Suppressor macrophage treated with lipopolysaccharide for 4 hours (primary cell): ENCODE data around the gene TMEM235.
A peak's percentile ranks its signal among the peaks of the same experiment; 100 is the strongest.
"Not testable (repeated sequence)": the region's sequence is repeated elsewhere in the genome, so short reads cannot be mapped to it uniquely, and the experiment has no call there.

Source experiments
- DNase-seq: peaks from one replicate; pipeline ENCODE4 v3.0.0-alpha.2; 2020

TMEM235 gene

GRCh38 chr17:78219396-78220150, 11.9 kb upstream of the TMEM235 start:
- DNase-seq, result no peak

- DNase-seq, result no peak
Measured at GRCh38 chr17:78223061-78223460, 8.4 kb upstream of the TMEM235 start.

- DNase-seq, result no peak
Measured at GRCh38 chr17:78223765-78224164, 7.7 kb upstream of the TMEM235 start.

GRCh38 chr17:78224231-78225087, 7.0 kb upstream of the TMEM235 start:
- DNase-seq, result no peak

- DNase-seq, result no peak
Measured at GRCh38 chr17:78225088-78225865, 6.2 kb upstream of the TMEM235 start.

GRCh38 chr17:78226055-78226758, 5.2 kb upstream of the TMEM235 start:
- DNase-seq, result no peak

GRCh38 chr17:78226759-78227454, 4.5 kb upstream of the TMEM235 start:
- DNase-seq, result peak; percentile 85

GRCh38 chr17:78227455-78227916, 3.9 kb upstream of the TMEM235 start:
- DNase-seq, result peak; percentile 86

GRCh38 chr17:78228176-78228575, 3.3 kb upstream of the TMEM235 start:
- DNase-seq, result peak; percentile 30

GRCh38 chr17:78230252-78230962, 1.0 kb upstream of the TMEM235 start:
- no peak for DNase-seq

- DNase-seq, result peak; percentile 37
Measured at GRCh38 chr17:78231991-78232858, 794 bp downstream of the TMEM235 start.

- DNase-seq, result no peak
Measured at GRCh38 chr17:78232859-78233173, 1.4 kb downstream of the TMEM235 start.

GRCh38 chr17:78233678-78234077, 2.2 kb downstream of the TMEM235 start:
- no peak for DNase-seq

- no peak for DNase-seq
Measured at GRCh38 chr17:78234261-78234865, 2.9 kb downstream of the TMEM235 start.

GRCh38 chr17:78235022-78235421, 3.6 kb downstream of the TMEM235 start:
- DNase-seq, result not testable (repeated sequence)

GRCh38 chr17:78235885-78236284, 4.5 kb downstream of the TMEM235 start:
- DNase-seq, result no peak

GRCh38 chr17:78236362-78237127, 5.1 kb downstream of the TMEM235 start:
- DNase-seq, result no peak

- DNase-seq, result no peak
Measured at GRCh38 chr17:78237401-78238012, 6.1 kb downstream of the TMEM235 start.
